Measurements from ENCODE around the gene NBEA.
"Not testable (repeated sequence)": the region's sequence is repeated elsewhere in the genome, so short reads cannot be mapped to it uniquely, and the experiment has no call there.

NBEA gene

DNA sequence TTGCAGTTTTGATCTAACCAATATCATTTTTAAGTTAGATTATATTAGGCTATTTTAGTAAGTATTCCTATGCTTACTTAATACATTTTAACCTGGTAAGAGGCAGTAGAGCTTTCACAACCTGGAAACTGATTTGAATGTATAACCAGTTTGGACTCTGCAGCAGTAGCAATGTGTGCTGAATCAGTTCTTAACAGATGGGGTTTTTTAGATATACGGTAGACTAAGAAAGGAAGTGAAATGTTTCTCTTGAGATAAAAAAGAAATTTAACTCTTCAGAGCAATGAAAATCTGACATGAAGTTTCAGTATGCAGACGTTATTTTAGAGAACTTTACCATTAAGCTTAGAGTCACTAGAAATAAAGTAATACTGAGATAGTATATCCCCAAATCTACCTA is 2.7 kb downstream of the NBEA start:
- DNase-seq (ENCODE audit: low spot score): no peak

DNA sequence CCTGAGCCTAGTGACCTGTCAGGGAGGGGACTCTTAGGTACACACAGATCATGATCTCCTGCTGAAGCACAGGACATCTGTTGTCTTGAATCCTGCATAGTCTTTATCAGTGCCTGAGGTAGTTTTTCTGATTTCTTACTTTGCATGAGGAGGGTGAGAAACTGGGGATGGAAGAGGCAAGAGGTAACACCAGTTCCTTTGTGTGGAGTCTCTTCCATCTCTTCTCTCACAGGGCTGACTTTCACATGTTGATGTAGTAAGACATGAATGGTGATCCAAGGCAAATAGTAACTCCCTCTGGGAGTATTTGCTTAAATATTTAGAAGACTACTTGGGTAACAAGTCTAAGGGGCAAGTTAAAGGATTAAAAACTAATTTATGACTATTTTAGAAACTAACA is 9.5 kb downstream of the NBEA start:
- DNase-seq (ENCODE audit: low spot score): no peak

DNA sequence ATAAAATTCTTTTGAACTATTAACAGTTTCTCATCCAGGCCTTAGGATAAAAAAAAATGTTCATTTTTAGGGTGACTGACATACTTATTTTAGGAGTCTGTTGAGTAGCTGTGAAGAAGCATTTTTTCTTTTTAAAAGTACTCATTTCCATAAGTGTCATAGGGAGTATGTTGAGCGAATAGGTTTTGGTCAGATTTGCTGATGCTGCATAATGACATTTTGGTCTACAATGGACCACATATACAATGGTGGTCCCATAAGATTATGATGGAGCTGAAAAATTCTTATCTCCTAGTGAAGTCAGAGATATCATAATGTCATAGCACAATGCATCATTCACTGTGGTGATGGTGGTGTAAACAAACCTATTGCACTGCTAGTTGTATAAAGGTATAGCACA is 17.4 kb downstream of the NBEA start:
- no peak for DNase-seq (ENCODE audit: low spot score)

DNA sequence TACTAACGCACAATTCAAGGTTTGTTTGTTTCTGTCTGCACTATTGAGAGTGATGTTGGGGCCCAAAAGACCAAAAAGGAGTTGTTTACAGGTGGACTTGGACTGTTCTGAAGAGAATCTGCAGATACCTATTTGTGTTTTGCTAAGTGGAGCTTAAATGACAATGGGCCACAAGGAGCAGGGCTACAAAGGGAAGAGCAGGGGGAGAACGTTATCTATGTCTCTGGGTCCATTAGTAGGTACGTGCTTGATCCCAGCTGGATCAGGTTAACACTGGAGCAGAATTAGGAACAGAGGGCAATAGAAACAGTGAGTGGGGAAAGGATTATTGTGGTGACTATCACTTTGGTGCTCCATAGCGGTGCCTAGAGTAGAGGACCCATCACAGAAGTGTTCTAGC is 22.5 kb downstream of the NBEA start:
- no peak for DNase-seq (ENCODE audit: low spot score)

DNA sequence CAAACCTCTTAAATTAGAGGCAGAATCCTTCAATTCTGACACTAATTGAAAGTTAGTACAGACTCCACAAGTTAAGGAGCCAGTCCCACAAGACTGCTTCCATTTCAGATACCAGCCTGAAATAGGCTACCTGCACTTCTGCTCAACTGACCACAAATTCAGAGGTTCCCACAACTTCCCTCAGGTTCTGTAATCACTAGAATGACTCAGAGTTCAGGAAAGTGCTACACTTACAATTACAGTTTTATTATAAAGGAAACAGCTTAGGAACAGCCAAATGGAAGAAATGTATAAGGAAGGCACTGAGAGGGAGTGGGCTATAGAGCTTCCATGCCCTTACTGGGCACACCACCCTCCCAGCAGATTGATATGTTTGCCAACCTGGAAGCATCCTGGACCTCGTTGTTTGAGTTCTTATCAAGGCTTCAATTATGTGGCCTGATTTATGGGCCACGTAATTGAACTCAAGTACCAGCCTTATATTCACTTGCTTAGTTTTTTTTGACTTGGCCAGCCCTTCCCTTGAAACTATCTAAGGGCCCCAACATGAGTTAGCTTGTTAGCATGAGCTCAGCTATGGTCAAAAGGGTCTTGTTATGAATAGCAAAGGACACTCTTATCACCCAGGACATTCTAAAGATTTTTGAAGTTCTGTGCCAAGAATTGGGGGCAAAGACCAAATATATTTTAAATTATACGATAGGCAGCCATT is 25.9 kb downstream of the NBEA start:
- no peak for DNase-seq (ENCODE audit: low spot score)

DNA sequence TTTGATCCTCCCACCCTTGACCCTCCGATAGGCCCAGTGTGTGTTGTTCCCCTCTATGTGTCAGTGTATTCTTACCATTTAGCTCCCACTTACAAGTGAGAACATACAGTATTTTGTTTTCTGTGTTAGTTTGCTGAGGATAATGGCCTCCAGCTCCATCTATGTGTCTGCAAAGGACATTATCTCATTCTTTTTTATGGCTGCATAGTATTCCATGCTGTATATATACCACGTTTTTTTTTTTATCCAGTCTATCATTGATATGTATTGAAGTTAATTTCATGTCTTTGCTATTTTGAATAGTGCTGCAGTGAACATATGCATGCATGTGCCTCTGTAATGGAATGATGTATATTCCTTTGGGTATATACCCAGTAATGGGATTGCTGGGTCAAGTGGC is 27.5 kb downstream of the NBEA start:
- not testable (repeated sequence) for DNase-seq (ENCODE audit: low spot score)

DNA sequence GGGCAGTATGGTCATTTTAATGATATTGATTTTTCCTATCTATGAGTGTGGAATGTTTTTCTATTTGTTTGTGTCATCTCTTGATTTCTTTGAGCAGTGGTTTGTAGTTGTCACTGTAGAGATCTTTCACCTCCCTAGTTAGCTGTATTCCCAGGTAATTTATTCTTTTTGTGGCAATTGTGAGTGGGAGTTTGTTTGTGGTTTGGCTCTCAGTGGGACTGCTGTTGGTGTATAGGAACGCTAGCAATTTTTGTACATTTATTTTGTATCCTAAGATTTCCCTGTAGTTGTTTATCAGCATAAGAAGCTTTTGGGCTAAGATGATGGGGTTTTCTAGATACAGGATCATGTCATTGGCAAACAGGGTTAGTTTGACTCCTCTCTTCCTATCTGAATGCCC is 28.9 kb downstream of the NBEA start:
- no peak for DNase-seq (ENCODE audit: low spot score)

DNA sequence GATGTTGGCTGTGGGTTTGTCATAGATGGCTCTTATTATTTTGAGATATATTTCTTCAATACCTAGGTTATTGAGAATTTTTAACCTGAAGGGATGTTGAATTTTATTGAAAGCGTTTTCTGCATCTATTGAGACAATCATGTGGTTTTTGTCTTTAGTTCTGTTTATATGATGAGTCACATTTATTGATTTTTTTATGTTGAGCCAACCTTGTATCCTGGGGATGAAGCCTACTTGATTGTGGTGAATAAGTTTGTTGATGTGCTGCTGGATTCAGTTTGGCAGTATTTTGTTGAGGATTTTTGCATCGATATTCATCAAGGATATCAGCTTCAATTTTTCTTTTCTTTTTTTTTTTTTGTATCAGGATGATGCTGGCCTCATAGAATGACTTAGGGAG is 29.4 kb downstream of the NBEA start:
- DNase-seq (ENCODE audit: low spot score): no peak

DNA sequence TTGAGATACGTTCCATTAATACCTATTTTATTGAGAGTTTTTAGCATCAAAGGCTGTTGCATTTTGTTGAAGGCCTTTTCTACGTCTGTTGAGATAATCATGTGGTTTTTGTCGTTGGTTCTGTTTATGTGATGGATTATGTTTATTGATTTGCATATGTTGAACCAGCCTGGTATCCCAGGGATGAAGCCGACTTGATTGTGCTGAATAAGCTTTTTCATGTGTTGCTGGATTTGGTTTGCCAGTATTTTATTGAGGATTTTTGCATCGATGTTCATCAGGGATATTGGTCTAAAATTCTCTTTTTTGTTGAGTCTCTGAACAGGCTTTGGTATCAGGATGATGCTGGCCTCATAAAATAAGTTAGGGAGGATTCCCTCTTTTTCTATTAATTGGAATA is 43.1 kb downstream of the NBEA start:
- not testable (repeated sequence) for DNase-seq (ENCODE audit: low spot score)

DNA sequence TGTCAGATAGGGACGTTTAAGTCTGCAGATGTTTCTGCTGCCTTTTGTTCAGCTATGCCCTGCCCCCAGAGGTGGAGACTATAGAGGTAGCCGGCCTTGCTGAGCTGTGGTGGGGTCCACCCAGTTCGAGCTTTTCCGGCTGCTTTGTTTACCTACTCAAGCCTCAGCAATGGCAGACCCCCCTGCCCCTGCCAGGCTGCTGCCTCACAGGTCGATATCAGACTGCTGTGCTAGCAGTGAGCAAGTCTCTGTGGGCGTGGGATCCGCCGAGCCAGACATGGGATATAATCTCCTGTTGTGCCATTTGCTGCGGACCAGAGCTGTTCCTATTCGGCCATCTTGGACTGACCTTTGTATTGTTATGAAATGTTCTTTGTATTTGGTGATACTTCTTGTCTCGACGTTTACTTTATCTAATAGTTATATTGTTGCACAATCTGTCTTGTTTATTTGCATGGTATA is 46.3 kb downstream of the NBEA start:
- no peak for DNase-seq (ENCODE audit: low spot score)

DNA sequence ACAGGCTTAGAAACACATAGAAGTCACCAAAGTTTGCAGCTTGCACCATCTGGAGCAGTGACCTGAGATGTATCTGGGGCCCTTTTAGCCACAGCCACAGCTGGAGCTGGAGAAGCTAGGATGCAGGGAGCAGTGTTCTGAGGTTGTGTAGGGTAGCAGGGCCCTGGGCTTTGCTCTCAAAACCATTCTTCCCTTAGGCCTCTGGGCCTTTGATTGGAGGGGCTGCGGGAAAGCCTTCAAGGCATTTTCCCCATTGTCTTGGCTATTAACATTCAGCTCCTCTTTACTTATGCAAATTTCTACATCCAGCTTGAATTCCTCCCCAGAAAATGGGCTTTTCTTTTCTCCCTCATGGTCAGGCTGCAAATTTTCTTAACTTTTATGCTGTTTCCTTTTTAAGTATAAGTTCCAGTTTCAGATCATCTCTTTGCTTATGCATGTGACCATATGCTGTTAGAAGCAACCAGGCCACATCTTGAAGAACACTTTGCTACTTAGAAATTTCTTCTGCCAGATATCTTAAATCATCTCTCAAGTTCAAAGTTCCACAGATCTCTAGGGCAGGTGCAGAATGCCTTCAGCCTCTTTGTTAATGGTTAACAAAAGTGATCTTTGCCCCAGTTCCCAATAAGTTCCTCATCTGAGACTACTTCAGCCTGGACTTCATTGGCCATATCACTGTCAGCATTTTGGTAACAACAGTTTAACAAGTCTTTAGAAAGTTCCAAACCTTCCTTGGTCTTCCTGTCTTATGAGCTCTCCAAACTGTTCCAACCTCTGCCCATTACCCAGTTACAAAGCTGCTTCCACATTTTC is 48.5 kb downstream of the NBEA start:
- DNase-seq (ENCODE audit: low spot score): no peak

DNA sequence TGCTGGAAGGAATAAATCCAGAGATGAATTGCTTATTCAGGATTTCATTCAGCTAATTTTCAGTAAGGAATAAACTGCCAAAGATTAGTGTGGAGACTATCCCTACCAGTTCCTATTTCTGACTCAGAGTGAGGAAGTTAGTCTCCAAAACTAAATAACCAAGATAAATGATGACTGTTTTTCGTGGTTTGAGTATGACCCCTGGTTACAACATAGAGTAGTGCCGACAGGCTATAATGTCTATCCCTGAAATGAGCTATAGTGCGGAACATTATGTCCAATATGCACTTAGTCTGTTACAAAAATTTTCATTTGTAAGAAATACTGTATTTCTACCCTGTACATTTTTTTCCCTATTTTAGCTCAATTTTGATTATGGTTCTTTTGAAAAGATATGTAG is 51.4 kb downstream of the NBEA start:
- DNase-seq (ENCODE audit: low spot score): no peak

DNA sequence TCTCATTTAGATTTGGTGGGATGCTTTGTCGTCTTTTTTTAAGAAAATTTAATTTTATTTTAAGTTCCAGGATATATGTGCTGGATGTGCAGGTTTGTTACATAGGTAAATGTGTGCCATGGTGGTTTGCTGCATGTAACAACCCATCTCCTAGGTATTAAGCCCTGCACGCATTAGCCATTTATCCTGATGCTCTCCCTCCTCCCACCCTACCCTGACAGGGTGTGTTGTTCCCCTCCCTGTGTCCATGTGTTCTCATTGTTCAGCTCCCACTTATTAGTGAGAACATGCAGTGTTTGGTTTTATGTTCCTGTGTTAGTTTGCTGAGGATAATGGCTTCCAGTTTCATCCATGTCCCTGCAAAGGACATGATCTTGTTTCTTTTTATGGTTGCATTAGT is 61.7 kb downstream of the NBEA start:
- DNase-seq (ENCODE audit: low spot score): not testable (repeated sequence)

DNA sequence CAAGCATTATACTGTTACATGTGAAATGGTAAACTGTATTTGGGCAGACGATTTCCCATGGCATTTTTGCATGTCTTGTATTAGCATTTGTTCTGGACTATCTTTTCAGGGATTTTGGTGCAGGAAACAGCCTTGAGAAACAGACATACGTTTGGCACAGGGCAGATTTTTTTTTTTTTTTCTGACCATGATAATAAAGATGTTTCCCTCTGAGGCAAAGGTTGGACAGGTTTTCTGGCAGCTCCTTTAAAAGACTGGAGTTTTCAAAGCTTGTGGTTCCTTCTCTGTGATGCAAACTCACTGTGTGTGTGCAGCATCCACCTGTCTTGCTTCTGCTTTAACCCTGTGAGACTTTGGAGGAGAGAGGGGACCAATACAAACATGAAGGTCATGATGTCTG is 63.0 kb downstream of the NBEA start:
- no peak for DNase-seq (ENCODE audit: low spot score)

DNA sequence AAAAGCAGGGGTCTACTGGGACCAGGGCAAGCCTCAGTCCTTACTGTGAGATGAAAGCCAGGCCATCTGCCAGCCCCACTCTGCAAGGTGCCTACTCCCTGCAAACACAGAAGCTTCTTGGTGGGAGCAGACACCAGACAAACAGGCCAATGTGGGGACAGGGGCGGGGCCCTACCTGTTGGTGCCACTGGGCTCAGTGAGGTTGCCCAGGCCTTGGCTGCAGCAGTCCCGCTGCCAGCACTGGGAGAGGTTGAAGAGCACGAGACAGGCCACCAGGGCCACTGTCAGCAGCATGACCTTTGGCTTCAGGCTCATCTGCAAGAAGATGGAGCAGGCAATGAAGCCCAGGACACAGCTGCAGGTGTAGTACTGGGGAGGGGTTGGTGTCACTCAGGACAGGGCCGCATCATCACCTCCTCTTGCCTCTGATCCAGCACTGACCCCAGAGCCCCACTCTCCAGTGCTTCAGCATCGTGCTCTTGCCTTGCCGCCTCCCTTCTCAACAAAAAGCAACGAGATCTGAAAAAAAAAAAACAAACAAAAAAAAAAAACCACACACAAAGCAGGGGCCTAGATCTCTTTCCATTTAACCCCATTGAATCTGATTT is 72.6 kb downstream of the NBEA start:
- no peak for DNase-seq (ENCODE audit: low spot score)

DNA sequence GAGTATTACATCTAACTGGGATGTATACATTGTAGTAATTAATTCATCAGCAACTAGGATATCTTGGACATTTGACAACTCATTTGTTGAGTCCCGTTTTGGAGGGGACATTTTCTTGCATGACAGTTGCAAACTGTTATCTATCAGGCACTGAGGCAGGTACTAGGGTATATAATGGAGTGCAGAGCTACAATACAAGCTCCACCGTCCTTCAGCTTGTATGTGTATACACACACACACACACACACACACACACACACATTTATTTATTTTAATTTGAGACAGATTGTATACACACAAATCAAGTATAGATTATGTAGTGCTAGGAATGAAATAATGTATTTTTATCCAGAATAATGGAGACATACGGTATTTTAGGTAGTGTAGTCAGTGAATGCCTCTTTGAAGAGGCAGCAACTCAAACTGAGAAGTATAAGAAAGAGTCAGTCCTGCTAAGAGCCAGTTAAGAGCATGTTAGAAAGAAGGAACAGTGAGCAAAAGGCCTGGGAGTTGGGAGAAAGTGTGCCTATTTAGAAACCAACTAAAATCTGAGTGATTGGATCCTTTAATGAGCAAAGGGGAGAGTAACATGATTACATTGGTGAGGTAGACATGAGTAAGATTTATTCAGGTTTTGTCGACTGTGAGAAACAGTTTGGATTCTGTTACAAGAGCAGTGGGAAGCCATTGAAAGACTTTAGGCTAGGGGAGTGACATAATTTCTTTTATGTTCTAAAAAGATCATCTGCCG is 74.5 kb downstream of the NBEA start:
- DNase-seq (ENCODE audit: low spot score): no peak

DNA sequence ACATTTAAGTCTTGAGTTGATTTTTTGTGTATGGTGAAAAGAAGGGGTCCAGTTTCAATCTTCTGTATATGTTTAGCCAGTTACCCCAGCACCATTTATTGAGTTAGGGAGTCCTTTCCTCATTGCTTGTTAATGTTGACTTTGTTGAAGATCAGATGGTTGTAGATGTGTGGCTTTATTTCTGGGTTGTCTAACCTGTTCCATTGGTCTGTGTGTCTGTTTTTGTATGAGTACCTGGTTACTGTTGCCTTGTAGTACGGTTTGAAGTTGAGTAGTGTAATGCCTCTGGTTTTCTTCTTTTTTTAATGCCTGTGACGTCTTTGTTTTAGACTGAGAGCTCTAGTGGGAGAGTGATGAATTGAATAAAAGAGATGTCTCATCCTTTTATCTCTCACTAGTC is 83.2 kb downstream of the NBEA start:
- no peak for DNase-seq (ENCODE audit: low spot score)

DNA sequence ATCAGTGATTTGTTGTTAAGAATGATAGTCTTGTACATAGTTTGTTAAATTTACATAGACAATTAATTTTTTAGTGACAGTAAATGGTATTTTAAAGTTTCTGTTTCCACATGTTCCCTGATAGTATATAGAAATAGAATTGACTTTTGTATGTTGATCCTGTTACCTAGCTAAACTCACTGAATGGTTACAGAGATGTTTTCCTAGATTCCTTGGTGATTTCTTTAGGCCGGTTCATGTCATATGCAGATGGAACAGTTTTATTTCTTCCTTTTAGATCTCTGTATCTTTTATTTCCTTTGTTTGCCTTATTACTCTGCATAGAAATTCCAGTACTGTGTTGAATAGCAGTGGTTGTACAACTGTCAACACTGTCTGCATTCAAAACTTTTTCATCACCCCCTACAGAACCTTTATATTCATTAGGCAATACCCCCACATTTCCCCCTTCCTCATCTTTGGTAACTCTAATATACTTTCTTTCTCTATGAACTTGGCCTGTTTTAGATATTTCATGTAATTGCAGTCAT is 86.3 kb downstream of the NBEA start:
- DNase-seq (ENCODE audit: low spot score): no peak

DNA sequence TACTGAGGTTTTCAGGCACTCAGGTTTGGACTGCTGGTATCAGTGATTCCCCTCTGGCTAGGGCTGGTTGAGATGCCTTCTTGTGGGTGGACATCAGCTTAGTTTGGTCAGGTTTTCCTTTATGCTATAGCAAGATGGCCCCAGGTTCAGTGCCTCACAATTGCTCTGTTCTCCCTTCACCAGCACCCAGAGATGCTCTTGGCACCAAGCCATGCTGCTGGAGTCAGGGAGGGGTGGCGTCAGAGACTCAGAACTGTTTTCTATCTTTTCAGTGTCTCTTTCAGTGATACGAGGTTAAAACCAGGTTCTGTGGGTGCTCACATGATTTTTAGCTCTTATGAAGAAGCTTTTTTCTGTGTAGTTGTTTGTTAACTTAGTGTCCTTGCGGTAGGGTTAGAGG is 96.9 kb downstream of the NBEA start:
- DNase-seq (ENCODE audit: low spot score): no peak

DNA sequence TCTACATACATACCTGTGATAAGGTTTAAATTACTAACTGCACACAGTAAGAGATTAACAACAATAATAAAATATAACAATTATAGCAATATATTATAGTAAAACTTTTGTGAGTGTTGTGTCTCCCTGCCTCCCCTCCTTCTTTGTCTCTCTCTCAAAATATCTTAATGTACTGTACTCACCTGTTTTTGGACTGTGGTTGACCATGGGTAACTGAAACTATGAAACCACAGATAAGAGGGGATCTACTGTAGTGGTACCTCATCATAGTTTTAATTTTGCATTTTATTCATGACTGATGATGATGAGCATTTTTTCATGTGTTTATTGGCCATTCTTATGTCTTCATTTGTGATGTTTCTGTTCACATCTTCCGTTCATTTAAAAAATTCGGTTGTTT is 104.5 kb downstream of the NBEA start:
- DNase-seq (ENCODE audit: low spot score): no peak

DNA sequence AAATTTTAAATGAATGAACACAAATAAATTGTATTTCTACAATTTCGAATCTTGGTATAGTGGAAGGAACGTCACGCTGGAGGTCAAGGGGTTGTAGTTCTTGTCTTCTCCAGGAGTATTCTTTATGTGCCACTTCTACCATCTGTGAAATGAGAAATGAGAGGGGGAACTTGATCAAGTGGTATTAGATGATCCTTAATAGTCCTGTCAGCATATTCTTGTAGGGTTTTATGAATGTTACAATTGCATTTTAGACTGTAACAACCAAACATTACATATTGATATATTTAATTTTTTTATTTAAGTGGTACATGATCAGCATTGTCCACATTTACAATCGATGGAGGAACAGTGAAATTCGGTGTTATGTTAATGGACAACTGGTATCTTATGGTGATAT is 113.6 kb downstream of the NBEA start:
- no peak for DNase-seq (ENCODE audit: low spot score)

DNA sequence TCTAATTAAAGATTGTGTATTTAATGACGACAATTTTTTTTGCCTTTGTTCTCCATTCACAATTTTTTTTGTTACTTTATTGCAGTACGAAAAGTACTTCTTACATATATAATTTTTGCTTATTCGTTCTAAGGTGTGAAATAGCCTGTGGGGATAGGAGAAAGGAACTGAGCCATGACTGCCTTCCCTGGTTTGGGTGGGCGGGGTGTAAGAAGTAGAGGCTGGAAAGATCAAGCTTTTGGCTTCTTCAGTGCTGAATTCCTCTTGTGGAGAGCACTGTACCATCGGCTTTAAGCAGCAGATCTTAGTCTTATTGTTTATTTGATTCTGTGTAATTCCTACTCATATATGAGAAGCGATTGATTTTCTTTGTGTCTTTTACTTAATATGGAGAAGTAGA is 115.8 kb downstream of the NBEA start:
- no peak for DNase-seq (ENCODE audit: low spot score)
